Adrenal gland (tissue), 5 donors: ENCODE measurements around the gene PRICKLE1.

Experiments
- CTCF ChIP-seq, 6 experiments: fragments of 450-650 bp in 4 of 6; fragments of 200-600 bp in 2 of 6; sonication (generic) in 1 of 6; IDR thresholded peaks; 1 replicate in 5 of 6; 2 replicates in 1 of 6; pipeline versions ENCODE4 v1.5.1 to v1.8.0; 2016 to 2021; ENCODE audit warnings: antibody characterized with exemption in 6 of 6, mild to moderate bottlenecking in 2 of 6, moderate library complexity in 1 of 6
- POLR2A ChIP-seq, 2 donors: fragments of 450-650 bp; IDR thresholded peaks; one replicate each; pipeline ENCODE4 v1.6.1; 2017; ENCODE audit warnings: antibody characterized with exemption in 2 of 2, mild to moderate bottlenecking in 2 of 2, moderate library complexity in 1 of 2
- donor health status: DM: no; HTN: no; CAD: no.

- TF ChIP-seq CTCF (IDR thresholded peaks at IDR 0.05): no peak
- no peak for TF ChIP-seq POLR2A (IDR thresholded peaks at IDR 0.05)
Measured at GRCh38 chr12:42630314-42630713, 40.8 kb upstream of the PRICKLE1 start.
